PC-9 (cell line): Measurements from ENCODE around the gene TNFSF11. TPM values are rescaled to one million over a fixed set of nuclear protein-coding genes. Genes with fewer than 3 reads are reported as not detected.

Source experiments
- BruUV-seq: library from RNA; stranded (reverse); fragments of 400-500 nt; replicated peaks from 2 replicates; lab custom pipeline; 2021; lab: Mats Ljungman, UMichigan
- CTCF ChIA-PET: fragments of 300-600 bp; sonication (Branson Sonifier 250); formaldehyde crosslinking; loops from one replicate; lab custom pipeline; 2022; ENCODE audit warnings: antibody characterized with exemption; lab: Charles Lee
- POLR2A ChIA-PET: fragments of 300-600 bp; sonication (Branson Sonifier 250); formaldehyde crosslinking; loops from one replicate; lab custom pipeline; 2022; ENCODE audit warnings: antibody characterized with exemption; ENCODE audit not compliant: unreplicated experiment; lab: Charles Lee
- DNase-seq, 2 experiments: peaks; one replicate each; pipeline versions ENCODE4 v3.0.0 to v3.0.0-alpha.2; 2015 to 2022; ENCODE audit warnings: mixed read lengths in 1 of 2
- H2AFZ ChIP-seq: fragments of 200-600 bp; sonication (generic); 2 replicates; pipeline ENCODE4 v1.8.1; 2017; ENCODE audit warnings: antibody characterized with exemption
- H3F3A ChIP-seq: fragments of 200-600 bp; sonication (generic); 2 replicates; pipeline ENCODE4 v1.8.1; 2017; ENCODE audit warnings: antibody characterized with exemption, mild to moderate bottlenecking, low read depth; ENCODE audit not compliant: insufficient read depth
- H3K27ac ChIP-seq: fragments of 200-600 bp; sonication (generic); 2 replicates; pipeline ENCODE4 v1.6.1; 2016; ENCODE audit warnings: mixed run types
- H3K27me3 ChIP-seq: fragments of 200-600 bp; sonication (generic); 2 replicates; pipeline ENCODE4 v1.6.1; 2016; ENCODE audit warnings: low read depth, mixed run types; ENCODE audit not compliant: insufficient read depth
- H3K36me3 ChIP-seq: fragments of 200-600 bp; sonication (generic); 2 replicates; pipeline ENCODE4 v1.6.1; 2016; ENCODE audit warnings: low read depth, mixed run types
- H3K4me1 ChIP-seq: fragments of 200-600 bp; sonication (generic); replicated peaks from 2 replicates; pipeline ENCODE4 v1.6.1; 2016; ENCODE audit warnings: mixed run types; ENCODE audit not compliant: insufficient read depth
- H3K4me2 ChIP-seq: fragments of 200-600 bp; sonication (generic); 2 replicates; pipeline ENCODE4 v1.6.1; 2017; ENCODE audit warnings: mixed run types
- H3K4me3 ChIP-seq: fragments of 200-600 bp; sonication (generic); 2 replicates; pipeline ENCODE4 v1.6.1; 2016; ENCODE audit warnings: mixed run types
- H3K79me2 ChIP-seq: fragments of 200-600 bp; sonication (generic); 2 replicates; pipeline ENCODE4 v1.6.1; 2017; ENCODE audit warnings: low read depth, mixed run types
- H3K9me2 ChIP-seq: fragments of 200-600 bp; sonication (generic); 2 replicates; pipeline ENCODE4 v1.8.1; 2017; ENCODE audit warnings: mild to moderate bottlenecking; ENCODE audit not compliant: insufficient read depth
- H3K9me3 ChIP-seq: fragments of 200-600 bp; sonication (generic); 2 replicates; pipeline ENCODE4 v1.8.1; 2016; ENCODE audit warnings: low read depth; ENCODE audit not compliant: insufficient read depth
- H4K20me1 ChIP-seq: fragments of 200-600 bp; sonication (generic); 2 replicates; pipeline ENCODE4 v1.8.1; 2017; ENCODE audit not compliant: insufficient read depth
- CTCF ChIP-seq: fragments of 200-600 bp; sonication (generic); conservative IDR thresholded peaks from 2 replicates; pipeline ENCODE4 v1.6.1; 2017; ENCODE audit warnings: mixed run types, antibody characterized with exemption, mild to moderate bottlenecking, moderate library complexity
- EZH2 ChIP-seq: fragments of 200-600 bp; sonication (generic); IDR thresholded peaks from 2 replicates; pipeline ENCODE4 v1.8.0; 2017; ENCODE audit warnings: antibody characterized with exemption, low read depth
- intact Hi-C: fragments of 100-400 bp; cut with micrococcal nuclease; formaldehyde crosslinking; loops from one replicate; pipeline ENCODE4 v1.10.0; 2022; ENCODE audit not compliant: unreplicated experiment
- total RNA-seq: library from RNA; stranded (reverse); gene quantifications from 2 replicates; pipeline ENCODE4 v1.2.3, GENCODE V29; 2021

Gene TNFSF11
- total RNA-seq, 1 experiment from 2014 or later = not detected

GRCh38 chr13:42567906-42568305 is 6.0 kb upstream of the TNFSF11 start:
- no peaks in the 10 kb centered on the region for H3K36me3 ChIP-seq
- CTCF ChIA-PET = no interaction called here
- H4K20me1 ChIP-seq = no peaks in the 10 kb centered on the region
- no peak overlapping the region for H3K27ac ChIP-seq
- no peak overlapping the region for H3K4me3 ChIP-seq
- BruUV-seq = no TSS peak
- H2AFZ ChIP-seq = no peak overlapping the region
- intact Hi-C loops = no loop called here
- H3K79me2 ChIP-seq = no peaks in the 10 kb centered on the region
- no peak for TF ChIP-seq CTCF
- no peak for TF ChIP-seq EZH2
- H3K27me3 ChIP-seq = no peaks in the 10 kb centered on the region
- H3F3A ChIP-seq = no peaks in the 10 kb centered on the region
- no peaks in the 10 kb centered on the region for H3K4me1 ChIP-seq
- H3K9me3 ChIP-seq = no peaks in the 10 kb centered on the region
- H3K4me2 ChIP-seq = no peak overlapping the region
- no peak for DNase-seq
- POLR2A ChIA-PET = no interaction called here
- H3K9me2 ChIP-seq = no peaks in the 10 kb centered on the region

- POLR2A ChIA-PET = interaction anchor here (0.5 kb wide), 1 partner anchor 1151 kb away, joined by 4 read pairs; no protein-coding TSS in a partner anchor
- BruUV-seq = no TSS peak
Measured at GRCh38 chr13:42569576-42570344, 4.2 kb upstream of the TNFSF11 start.

DNA sequence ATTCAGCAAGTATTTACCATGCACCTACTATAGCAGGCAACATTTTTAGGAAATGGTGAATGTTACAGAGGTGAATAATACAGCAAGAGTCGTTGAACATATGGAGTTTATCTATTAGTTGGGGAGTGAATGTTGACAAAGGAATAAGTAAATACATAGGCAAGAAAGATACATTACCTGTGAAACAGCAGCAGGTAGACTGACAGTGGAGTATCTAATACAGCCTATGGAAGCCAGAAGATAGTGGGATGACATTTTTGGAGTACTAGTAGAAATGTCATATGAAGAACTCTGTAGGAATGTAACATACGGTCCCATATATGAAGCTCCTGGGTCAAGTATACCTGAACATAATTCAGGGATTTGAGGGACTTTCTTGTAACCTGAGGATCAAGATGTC is 2.1 kb upstream of the TNFSF11 start:
- Histone ChIP-seq H3K9me3 (no peaks in the 10 kb centered on the region), H3K4me3 (no peak overlapping the region), H2AFZ (no peak overlapping the region), H3K4me1 (no peaks in the 10 kb centered on the region), H3K4me2 (no peak overlapping the region), H3K27ac (no peak overlapping the region), H3K79me2 (no peaks in the 10 kb centered on the region), H4K20me1 (no peaks in the 10 kb centered on the region), H3K27me3 (peaks cover 17% of the 10 kb centered on the region; the same call in 1 of the 2 replicates), H3K9me2 (no peaks in the 10 kb centered on the region), H3K36me3 (no peaks in the 10 kb centered on the region), H3F3A (no peaks in the 10 kb centered on the region)
- intact Hi-C loops = no loop called here
- CTCF ChIA-PET = no interaction called here
- no peak for DNase-seq
- POLR2A ChIA-PET = no interaction called here
- BruUV-seq = no TSS peak
- no peak for TF ChIP-seq EZH2
- TF ChIP-seq CTCF = no peak

More at GRCh38 chr13:42569576-42570344, 4.2 kb upstream of the TNFSF11 start:
- H3K4me3 ChIP-seq = no peak overlapping the region
- DNase-seq = no peak
- no peak overlapping the region for H3K4me2 ChIP-seq
- CTCF ChIA-PET = no interaction called here
- H3K4me1 ChIP-seq = no peaks in the 10 kb centered on the region
- no peaks in the 10 kb centered on the region for H3F3A ChIP-seq
- H2AFZ ChIP-seq = no peak overlapping the region
- H4K20me1 ChIP-seq = no peaks in the 10 kb centered on the region
- TF ChIP-seq EZH2 (no peak), CTCF (no peak)
- intact Hi-C loops = no loop called here
- no peaks in the 10 kb centered on the region for H3K36me3 ChIP-seq
- peaks cover 6% of the 10 kb centered on the region; the same call in 1 of the 2 replicates for H3K27me3 ChIP-seq
- no peak overlapping the region for H3K27ac ChIP-seq
- no peaks in the 10 kb centered on the region for H3K79me2 ChIP-seq
- H3K9me2 ChIP-seq = no peaks in the 10 kb centered on the region
- H3K9me3 ChIP-seq = no peaks in the 10 kb centered on the region
